K562 (cell line): Measurements from ENCODE around the gene AMPD3. TPM values are rescaled to one million over a fixed set of nuclear protein-coding genes. Genes with fewer than 3 reads are reported as not detected.

Experiments
- ATAC-seq: fragments of 200-7000 bp; cut with Tn5 transposase; 3 replicates; pipeline ENCODE4 v1.9.1; 2020; ENCODE audit warnings: moderate library complexity
- BruUV-seq: library from RNA; stranded (reverse); fragments of 400-500 nt; replicated peaks from 2 replicates; lab custom pipeline; 2021; lab: Mats Ljungman, UMichigan
- CTCF ChIA-PET: fragments of 300-600 bp; formaldehyde crosslinking; extraction: SDS; loops from one replicate; lab custom pipeline; 2021; ENCODE audit warnings: low intra/inter-chr PET ratio; lab: Yijun Ruan, JAX
- POLR2A ChIA-PET: fragments of 300-600, 350-650 bp; sonication (Branson Sonifier 250); formaldehyde crosslinking; extraction: SDS; loops from one replicate; lab custom pipeline; 2021; ENCODE audit warnings: antibody characterized with exemption, inconsistent platforms; lab: Yijun Ruan, JAX
- DNase-seq, 4 experiments: peaks; one replicate each; pipeline versions ENCODE4 v3.0.0 to v3.0.0-alpha.2; 2011 to 2018; ENCODE audit warnings: low spot score in 3 of 4, mixed read lengths in 3 of 4; ENCODE audit errors: extremely low read depth in 1 of 4
- FAIRE-seq: peaks from 2 replicates; lab custom pipeline; 2011; peaks lifted over from hg19 to GRCh38; lab: Jason Lieb, UNC
- H2AFZ ChIP-seq: 2 replicates; pipeline ENCODE4 v1.6.0; 2011; ENCODE audit warnings: low read depth, low read length, control low read depth, inconsistent platforms
- H3K27ac ChIP-seq: fragments of 200-600 bp; 3 replicates; pipeline ENCODE4 v1.8.0; 2011; ENCODE audit warnings: low read depth, mild to moderate bottlenecking, control low read depth, inconsistent platforms, low read length, moderate library complexity, mixed read lengths; ENCODE audit errors: extremely low read depth
- H3K27me3 ChIP-seq, 2 experiments: fragments of 300-600 bp in 1 of 2; 2 replicates in 1 of 2; 3 replicates in 1 of 2; pipeline versions ENCODE4 v1.6.0 to v1.8.0; 2011; ENCODE audit warnings: inconsistent platforms in 2 of 2, low read length in 2 of 2, mild to moderate bottlenecking in 1 of 2, mixed read lengths in 1 of 2, moderate library complexity in 1 of 2; ENCODE audit not compliant: control insufficient read depth in 2 of 2, insufficient read depth in 2 of 2
- H3K36me3 ChIP-seq: fragments of 300-600 bp; 3 replicates; pipeline ENCODE4 v1.8.0; 2011; ENCODE audit warnings: mild to moderate bottlenecking, low read length, inconsistent platforms; ENCODE audit not compliant: control insufficient read depth, insufficient read depth
- H3K4me1 ChIP-seq, 2 experiments: fragments of 200-600 bp in 1 of 2; replicated peaks in 1 of 2; 2 replicates in 1 of 2; 3 replicates in 1 of 2; pipeline versions ENCODE4 v1.5.1 to v1.8.0; 2011; ENCODE audit warnings: inconsistent platforms in 2 of 2, low read length in 2 of 2, mild to moderate bottlenecking in 1 of 2, mixed read lengths in 1 of 2, moderate library complexity in 1 of 2; ENCODE audit not compliant: control insufficient read depth in 2 of 2, insufficient read depth in 2 of 2
- H3K4me2 ChIP-seq: 2 replicates; pipeline ENCODE4 v1.6.1; 2011; ENCODE audit warnings: low read length, control low read depth, inconsistent platforms, mixed read lengths; ENCODE audit not compliant: insufficient read depth
- H3K4me3 ChIP-seq: fragments of 200-600 bp; sonication (generic), shearing (Covaris generic); 2 replicates; pipeline ENCODE4 v1.5.1; 2016; ENCODE audit warnings: control low read depth, inconsistent platforms
- H3K79me2 ChIP-seq: fragments of 200-600 bp; 3 replicates; pipeline ENCODE4 v1.8.0; 2011; ENCODE audit warnings: low read length, inconsistent platforms; ENCODE audit not compliant: control insufficient read depth, insufficient read depth
- H3K9ac ChIP-seq, 2 experiments: 2 replicates each; pipeline versions ENCODE4 v1.6.0 to v1.6.1; 2011; ENCODE audit warnings: low read depth in 2 of 2, low read length in 2 of 2, control low read depth in 1 of 2, inconsistent platforms in 1 of 2, mild to moderate bottlenecking in 1 of 2, mixed read lengths in 1 of 2; ENCODE audit not compliant: insufficient read depth in 1 of 2
- H3K9me1 ChIP-seq: one replicate; pipeline ENCODE4 v1.6.0; 2011; ENCODE audit warnings: inconsistent platforms, mild to moderate bottlenecking, low read length, moderate library complexity; ENCODE audit not compliant: control insufficient read depth, insufficient read depth
- H3K9me3 ChIP-seq: replicated peaks from 2 replicates; pipeline ENCODE4 v1.5.1; 2011; ENCODE audit warnings: low read depth, low read length, inconsistent platforms; ENCODE audit not compliant: control insufficient read depth, insufficient read depth
- H4K20me1 ChIP-seq: replicated peaks from 2 replicates; pipeline ENCODE4 v1.6.1; 2011; ENCODE audit warnings: low read length, inconsistent platforms, mixed read lengths; ENCODE audit not compliant: control insufficient read depth, insufficient read depth
- ARID1B ChIP-seq: fragments of 450-650 bp; IDR thresholded peaks from 2 replicates; pipeline ENCODE4 v1.6.1; 2016; ENCODE audit warnings: antibody characterized with exemption, mild to moderate bottlenecking, inconsistent platforms
- BRD4 ChIP-seq: fragments of 200-600 bp; sonication (generic); IDR thresholded peaks from 2 replicates; pipeline ENCODE4 v1.6.1; 2017; ENCODE audit warnings: inconsistent platforms
- CBX8 ChIP-seq: fragments of 200-600 bp; sonication (generic); IDR thresholded peaks from 2 replicates; pipeline ENCODE4 v1.6.1; 2012; ENCODE audit warnings: borderline replicate concordance, mixed run types, low read depth, mild to moderate bottlenecking, moderate library complexity, mixed read lengths, low read length, control low read depth, inconsistent platforms; ENCODE audit not compliant: poor library complexity, severe bottlenecking; ENCODE audit errors: extremely low read depth
- CHD1 ChIP-seq: fragments of 200-600 bp; sonication (generic); IDR thresholded peaks from one replicate; pipeline ENCODE4 v1.6.1; 2012; ENCODE audit warnings: mild to moderate bottlenecking, moderate library complexity, low read length, inconsistent platforms
- HDGF ChIP-seq: fragments of 450-650 bp; IDR thresholded peaks from 2 replicates; pipeline ENCODE4 v1.6.1; 2016
- NONO ChIP-seq, 2 experiments: fragments of 200-400 bp in 1 of 2; fragments of 450-650 bp in 1 of 2; formaldehyde crosslinking in 1 of 2; IDR thresholded peaks; 2 replicates each; pipeline ENCODE4 v1.6.1; 2017; ENCODE audit warnings: low read depth in 2 of 2, mild to moderate bottlenecking in 2 of 2, moderate library complexity in 2 of 2, low read length in 1 of 2
- RBM17 ChIP-seq: fragments of 200-400 bp; formaldehyde crosslinking; IDR thresholded peaks from 2 replicates; pipeline ENCODE4 v1.6.1; 2017; ENCODE audit warnings: low read depth, mild to moderate bottlenecking, low read length, borderline replicate concordance
- THRAP3 ChIP-seq: fragments of 450-650 bp; IDR thresholded peaks from 2 replicates; pipeline ENCODE4 v1.6.1; 2016; ENCODE audit warnings: mild to moderate bottlenecking, inconsistent platforms, borderline replicate concordance
- TSC22D4 ChIP-seq: fragments of 450-650 bp; IDR thresholded peaks from 2 replicates; pipeline ENCODE4 v1.6.1; 2016; ENCODE audit warnings: missing genetic modification characterization, missing biosample characterization, control low read depth
- ZNF57 ChIP-seq: fragments of 450-650 bp; formaldehyde crosslinking; IDR thresholded peaks from 2 replicates; pipeline ENCODE4 v1.4.0; 2020; ENCODE audit warnings: mild to moderate bottlenecking, moderate library complexity
- ZNF717 ChIP-seq: fragments of 250-450 bp; sonication (Bioruptor Pico); IDR thresholded peaks from 2 replicates; pipeline ENCODE4 v1.5.0; 2021
- WGBS: fragments of 100-300 bp; shearing (Covaris generic); methylation state at CpG from one replicate; pipeline ENCODE4 v1.1.6; 2016; ENCODE audit warnings: low coverage, mixed read lengths; ENCODE audit not compliant: insufficient coverage; ENCODE audit errors: missing lambda C conversion rate; 5-methylcytosine and 5-hydroxymethylcytosine counted together
- in situ Hi-C: fragments of 300-500 bp; cut with MboI; formaldehyde crosslinking; loops from 4 replicates; pipeline ENCODE4 v1.15.0; 2018; ENCODE audit warnings: inconsistent platforms, mixed read lengths
- intact Hi-C: fragments of 100-400 bp; cut with micrococcal nuclease; formaldehyde crosslinking; loops from 2 replicates; pipeline ENCODE4 v1.14.2; 2022
- polyA plus RNA-seq, 8 experiments: library from polyadenylated mRNA; depleted of rRNA in 4 of 8; stranded (reverse) in 5 of 8; unstranded in 3 of 8; fragments of >200 nt; fragmentation: Nextera tagmentation in 2 of 8; fragmentation: Illumina TruSeq in 1 of 8; extraction: Ambion mirVana in 2 of 8; extraction: Trizol in 1 of 8; gene quantifications; 2 replicates each; pipeline versions ENCODE4 v1.2.1 to v1.2.3, GENCODE V29; 2011 to 2014; ENCODE audit warnings: inconsistent platforms in 1 of 8, missing spikeins in 1 of 8
- total RNA-seq, 7 experiments: library from RNA; depleted of rRNA in 6 of 7; stranded (reverse); fragments of >200 nt in 6 of 7; fragmentation: Illumina TruSeq in 2 of 7; extraction: Trizol in 2 of 7; gene quantifications; 2 replicates each; pipeline versions ENCODE4 v1.2.1 to v1.2.3, GENCODE V29; 2011 to 2021; ENCODE audit warnings: low replicate concordance in 1 of 7
- TF ChIP-seq, protein P1 (sequence below), 3 experiments: fragments of 200-800 bp in 1 of 3; sonication (Bioruptor generic) in 1 of 3; sonication (generic) in 1 of 3; formaldehyde crosslinking in 1 of 3; IDR thresholded peaks; 2 replicates each; pipeline versions ENCODE4 v1.6.1 to v1.8.0; 2016 to 2022; ENCODE audit warnings: mild to moderate bottlenecking in 2 of 3, missing compliant biosample characterization in 2 of 3, missing genetic modification characterization in 2 of 3, missing genetic modification reagents in 1 of 3
- TF ChIP-seq, protein P2 (sequence below): fragments of 150-350 bp; IDR thresholded peaks from 2 replicates; pipeline ENCODE4 v1.6.1; 2014; ENCODE audit warnings: low read depth, mild to moderate bottlenecking, low read length, borderline replicate concordance

AMPD3 gene
- total and polyA plus RNA-seq, 9 of the 15 experiments (the other 6 are each of a cell fraction or from before 2014, with no cell fraction given), result 4.4 to 23.6 (median 11.2) TPM

GRCh38 chr11:10447445-10447844 lies 7.6 kb upstream of the AMPD3 start:
- Histone ChIP-seq H3K4me1 (peaks cover 5 to 10% of the 10 kb centered on the region in 2 experiments; a peak in 4 of 5 replicates), H3K9me3 (no peaks in the 10 kb centered on the region), H3K27ac (no peak overlapping the region), H2AFZ (no peak overlapping the region; the same call in 1 of the 2 replicates), H4K20me1 (no peaks in the 10 kb centered on the region), H3K79me2 (no peaks in the 10 kb centered on the region), H3K27me3 (no peaks in the 10 kb centered on the region), H3K9ac (no peak overlapping the region), H3K4me3 (no peak overlapping the region), H3K9me1 (no peaks in the 10 kb centered on the region), H3K4me2 (no peak overlapping the region), H3K36me3 (no peaks in the 10 kb centered on the region)
- DNase-seq (no peak), ATAC-seq (no peak), FAIRE-seq (no peak)
- POLR2A ChIA-PET, result no interaction called here
- no peak for TF ChIP-seq HDGF
- no peak for TF ChIP-seq ARID1B
- no peak for TF ChIP-seq ZNF57 (CRISPR knock-in tag)
- TF ChIP-seq TSC22D4, result no peak
- TF ChIP-seq, protein P1, sequence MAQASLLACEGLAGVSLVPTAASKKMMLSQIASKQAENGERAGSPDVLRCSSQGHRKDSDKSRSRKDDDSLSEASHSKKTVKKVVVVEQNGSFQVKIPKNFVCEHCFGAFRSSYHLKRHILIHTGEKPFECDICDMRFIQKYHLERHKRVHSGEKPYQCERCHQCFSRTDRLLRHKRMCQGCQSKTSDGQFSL (CRISPR knock-in tag; IDR thresholded peaks at IDR 0.05), result no peak
- TF ChIP-seq, protein P1 (tag; IDR thresholded peaks at IDR 0.05), result no peak
- TF ChIP-seq, protein P2, sequence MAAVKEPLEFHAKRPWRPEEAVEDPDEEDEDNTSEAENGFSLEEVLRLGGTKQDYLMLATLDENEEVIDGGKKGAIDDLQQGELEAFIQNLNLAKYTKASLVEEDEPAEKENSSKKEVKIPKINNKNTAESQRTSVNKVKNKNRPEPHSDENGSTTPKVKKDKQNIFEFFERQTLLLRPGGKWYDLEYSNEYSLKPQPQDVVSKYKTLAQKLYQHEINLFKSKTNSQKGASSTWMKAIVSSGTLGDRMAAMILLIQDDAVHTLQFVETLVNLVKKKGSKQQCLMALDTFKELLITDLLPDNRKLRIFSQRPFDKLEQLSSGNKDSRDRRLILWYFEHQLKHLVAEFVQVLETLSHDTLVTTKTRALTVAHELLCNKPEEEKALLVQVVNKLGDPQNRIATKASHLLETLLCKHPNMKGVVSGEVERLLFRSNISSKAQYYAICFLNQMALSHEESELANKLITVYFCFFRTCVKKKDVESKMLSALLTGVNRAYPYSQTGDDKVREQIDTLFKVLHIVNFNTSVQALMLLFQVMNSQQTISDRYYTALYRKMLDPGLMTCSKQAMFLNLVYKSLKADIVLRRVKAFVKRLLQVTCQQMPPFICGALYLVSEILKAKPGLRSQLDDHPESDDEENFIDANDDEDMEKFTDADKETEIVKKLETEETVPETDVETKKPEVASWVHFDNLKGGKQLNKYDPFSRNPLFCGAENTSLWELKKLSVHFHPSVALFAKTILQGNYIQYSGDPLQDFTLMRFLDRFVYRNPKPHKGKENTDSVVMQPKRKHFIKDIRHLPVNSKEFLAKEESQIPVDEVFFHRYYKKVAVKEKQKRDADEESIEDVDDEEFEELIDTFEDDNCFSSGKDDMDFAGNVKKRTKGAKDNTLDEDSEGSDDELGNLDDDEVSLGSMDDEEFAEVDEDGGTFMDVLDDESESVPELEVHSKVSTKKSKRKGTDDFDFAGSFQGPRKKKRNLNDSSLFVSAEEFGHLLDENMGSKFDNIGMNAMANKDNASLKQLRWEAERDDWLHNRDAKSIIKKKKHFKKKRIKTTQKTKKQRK, result no peak
- no peak for TF ChIP-seq BRD4
- TF ChIP-seq CBX8, result no peak
- TF ChIP-seq CHD1, result no peak
- no peak for TF ChIP-seq NONO (IDR thresholded peaks at IDR 0.05; ENCODE audit: low read depth in 2 of 2, low read length in 1 of 2)
- no peak for TF ChIP-seq ZNF717 (CRISPR knock-in tag)
- no peak for TF ChIP-seq THRAP3
- TF ChIP-seq RBM17, result no peak
- no TSS peak for BruUV-seq
- in situ Hi-C loops, result no loop called here
- 38% methylated on average over 2 of the region's 2 CpGs for WGBS
- intact Hi-C loops, result no loop called here
- CTCF ChIA-PET, result no interaction called here
